Activated gamma-delta T cell (primary cell): ENCODE data around the gene TGFB1.
"Not testable (repeated sequence)": the region's sequence is repeated elsewhere in the genome, so short reads cannot be mapped to it uniquely, and the experiment has no call there.

Experiments used
- DNase-seq: peaks from one replicate; lab custom pipeline; 2025; lab: John Stamatoyannopoulos, UW
- total RNA-seq, 2 donors: gene quantifications; one replicate each; lab custom pipeline; 2026; lab: John Stamatoyannopoulos, UW

Gene TGFB1
- total RNA-seq, result 73.1 to 101 reads per million in 2 donors

GRCh38 chr19:41353466-41354342 lies at the start of gene TGFB1:
TGFB1 (minus strand) TSS chr19:41353922; CDS start chr19:41353044, 878 bp downstream.
- DNase-seq, result peak; percentile 97

- DNase-seq, result no peak
Observed at GRCh38 chr19:41402010-41402409, 48.3 kb upstream of the TGFB1 start.

GRCh38 chr19:41401483-41401882 lies 47.8 kb upstream of the TGFB1 start:
- DNase-seq, result no peak

- no peak for DNase-seq
Observed at GRCh38 chr19:41399525-41399924, 45.8 kb upstream of the TGFB1 start.

GRCh38 chr19:41399091-41399490 lies 45.4 kb upstream of the TGFB1 start:
- no peak for DNase-seq

GRCh38 chr19:41398598-41398997 lies 44.9 kb upstream of the TGFB1 start:
- no peak for DNase-seq

GRCh38 chr19:41398050-41398418 lies 44.3 kb upstream of the TGFB1 start:
- no peak for DNase-seq

GRCh38 chr19:41397086-41398049 lies 43.6 kb upstream of the TGFB1 start, which contains the start of the genes BCKDHA and EXOSC5:
BCKDHA (plus strand) TSS chr19:41397818; CDS start chr19:41397828, 10 bp downstream.
EXOSC5 (minus strand) TSS chr19:41397359; CDS start chr19:41397328, 31 bp downstream.
- DNase-seq, result peak; percentile 97

GRCh38 chr19:41395355-41395754 lies 41.6 kb upstream of the TGFB1 start:
- DNase-seq, result no peak

- DNase-seq, result no peak
Observed at GRCh38 chr19:41392775-41393174, 39.1 kb upstream of the TGFB1 start.

- no peak for DNase-seq
Observed at GRCh38 chr19:41391618-41392017, 37.9 kb upstream of the TGFB1 start.

- no peak for DNase-seq
Observed at GRCh38 chr19:41386442-41386841, 32.7 kb upstream of the TGFB1 start.

- DNase-seq, result no peak
Observed at GRCh38 chr19:41384351-41384750, 30.6 kb upstream of the TGFB1 start.

- not testable (repeated sequence) for DNase-seq
Observed at GRCh38 chr19:41381536-41381935, 27.8 kb upstream of the TGFB1 start.

GRCh38 chr19:41377977-41378709 lies 24.4 kb upstream of the TGFB1 start:
- DNase-seq, result no peak

GRCh38 chr19:41376998-41377365 lies 23.3 kb upstream of the TGFB1 start:
- no peak for DNase-seq

- DNase-seq, result no peak
Observed at GRCh38 chr19:41376241-41376997, 22.7 kb upstream of the TGFB1 start, which contains the start of gene TMEM91. TMEM91 (plus strand) TSS chr19:41376533; CDS start chr19:41378310, 1,777 bp downstream.

- no peak for DNase-seq
Observed at GRCh38 chr19:41373993-41374392, 20.3 kb upstream of the TGFB1 start.

GRCh38 chr19:41372501-41372900 lies 18.8 kb upstream of the TGFB1 start:
- no peak for DNase-seq

- no peak for DNase-seq
Observed at GRCh38 chr19:41371541-41371940, 17.8 kb upstream of the TGFB1 start.

- DNase-seq, result not testable (repeated sequence)
Observed at GRCh38 chr19:41371119-41371518, 17.4 kb upstream of the TGFB1 start.
